ENCODE data around the gene TRIAP1.
"Not testable (repeated sequence)": the region's sequence is repeated elsewhere in the genome, so short reads cannot be mapped to it uniquely, and the experiment has no call there.

The TRIAP1 gene

DNA sequence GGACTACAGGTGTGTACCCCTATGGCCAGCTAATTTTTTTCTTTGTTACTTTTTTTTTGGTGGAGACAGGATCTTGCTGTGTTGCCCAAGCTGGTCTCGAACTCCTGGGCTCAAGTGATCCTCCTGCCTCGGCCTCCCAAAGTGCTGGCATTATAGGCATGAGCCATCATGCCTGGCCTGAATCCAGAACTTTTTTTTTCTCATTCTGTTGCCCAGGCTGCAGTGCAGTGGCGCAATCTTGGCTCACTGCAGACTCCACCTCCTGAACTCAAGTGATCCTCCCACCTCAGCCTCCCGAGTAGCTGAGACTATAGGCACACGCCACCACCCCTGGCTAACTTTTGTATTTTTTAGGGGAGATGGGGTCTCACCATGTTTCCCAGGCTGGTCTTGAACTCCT, 6.3 kb upstream of the TRIAP1 start:
- not testable (repeated sequence) for H3K4me1 ChIP-seq (ENCODE audit: control insufficient read depth, insufficient read depth, low read length); H3K9me3 ChIP-seq (ENCODE audit: control insufficient read depth, insufficient read depth, low read length); H3K27me3 ChIP-seq (ENCODE audit: control insufficient read depth, insufficient read depth, low read length); H3K4me3 ChIP-seq (ENCODE audit: low read depth, low read length); H3K9ac ChIP-seq (ENCODE audit: low read depth, low read length); H3K27ac ChIP-seq (ENCODE audit: low read depth, low read length)
- peaks cover 72% of the 10 kb centered on the region for H3K36me3 ChIP-seq (ENCODE audit: control insufficient read depth, insufficient read depth, low read length)

GRCh38 chr12:120447992-120448391, 1.8 kb upstream of the TRIAP1 start:
- peak overlapping the region; percentile 99; the same call in 1 of the 2 replicates for H3K4me3 ChIP-seq (ENCODE audit: low read depth, low read length)

DNA sequence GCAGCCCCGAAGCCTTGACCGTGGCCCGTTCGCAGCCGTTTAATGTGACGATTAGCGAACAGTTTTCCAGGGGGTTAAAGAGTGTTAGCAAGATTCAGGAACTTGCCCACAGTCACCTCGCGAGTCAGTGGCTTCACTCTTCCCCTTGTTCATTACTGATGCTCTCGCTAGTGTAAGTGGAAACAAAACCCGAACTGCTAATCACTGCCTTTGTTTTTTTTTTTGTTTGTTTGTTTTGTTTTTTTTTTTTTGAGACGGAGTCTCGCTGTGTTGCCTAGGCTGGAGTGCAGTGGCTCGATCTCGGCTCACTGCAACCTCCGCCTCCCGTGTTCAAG, 627 bp upstream of the TRIAP1 start:
- not testable (repeated sequence) for H3K27me3 ChIP-seq (ENCODE audit: control insufficient read depth, insufficient read depth, low read length); H3K9me3 ChIP-seq (ENCODE audit: control insufficient read depth, insufficient read depth, low read length); H3K4me1 ChIP-seq (ENCODE audit: control insufficient read depth, insufficient read depth, low read length)
- Histone ChIP-seq H3K9ac (ENCODE audit: low read depth, low read length) (peak overlapping the region; percentile 95), H3K4me3 (ENCODE audit: low read depth, low read length) (peak overlapping the region; percentile 99), H3K27ac (ENCODE audit: low read depth, low read length) (peak overlapping the region; percentile 87), H3K36me3 (ENCODE audit: control insufficient read depth, insufficient read depth, low read length) (peaks cover 53% of the 10 kb centered on the region)

More at GRCh38 chr12:120447992-120448391, 1.8 kb upstream of the TRIAP1 start:
- Histone ChIP-seq H3K27ac (ENCODE audit: low read depth, low read length) (no peak overlapping the region), H3K36me3 (ENCODE audit: control insufficient read depth, insufficient read depth, low read length) (peaks cover 57% of the 10 kb centered on the region), H3K4me1 (ENCODE audit: control insufficient read depth, insufficient read depth, low read length) (0 out of 2 replicates have a peak, but pooled peaks cover 3% of the 10 kb centered on the region), H3K27me3 (ENCODE audit: control insufficient read depth, insufficient read depth, low read length) (no peaks in the 10 kb centered on the region), H3K9me3 (ENCODE audit: control insufficient read depth, insufficient read depth, low read length) (no peaks in the 10 kb centered on the region), H3K9ac (ENCODE audit: low read depth, low read length) (no peak overlapping the region)

- H3K4me3 ChIP-seq (ENCODE audit: low read depth, low read length), result peak overlapping the region; percentile 99
Measured at GRCh38 chr12:120444676-120445075, 1.5 kb downstream of the TRIAP1 start.

GRCh38 chr12:120439646-120440247, 6.4 kb downstream of the TRIAP1 start:
- Histone ChIP-seq H3K27me3 (ENCODE audit: control insufficient read depth, insufficient read depth, low read length) (no peaks in the 10 kb centered on the region), H3K9me3 (ENCODE audit: control insufficient read depth, insufficient read depth, low read length) (no peaks in the 10 kb centered on the region), H3K36me3 (ENCODE audit: control insufficient read depth, insufficient read depth, low read length) (peaks cover 41% of the 10 kb centered on the region), H3K9ac (ENCODE audit: low read depth, low read length) (no peak overlapping the region), H3K4me1 (ENCODE audit: control insufficient read depth, insufficient read depth, low read length) (0 out of 2 replicates have a peak, but pooled peaks cover 3% of the 10 kb centered on the region), H3K4me3 (ENCODE audit: low read depth, low read length) (no peak overlapping the region), H3K27ac (ENCODE audit: low read depth, low read length) (no peak overlapping the region)

More at GRCh38 chr12:120444676-120445075, 1.5 kb downstream of the TRIAP1 start:
- Histone ChIP-seq H3K27ac (ENCODE audit: low read depth, low read length) (peak overlapping the region; percentile 18), H3K9ac (ENCODE audit: low read depth, low read length) (no peak overlapping the region), H3K27me3 (ENCODE audit: control insufficient read depth, insufficient read depth, low read length) (no peaks in the 10 kb centered on the region), H3K9me3 (ENCODE audit: control insufficient read depth, insufficient read depth, low read length) (no peaks in the 10 kb centered on the region), H3K36me3 (ENCODE audit: control insufficient read depth, insufficient read depth, low read length) (peaks cover 58% of the 10 kb centered on the region), H3K4me1 (ENCODE audit: control insufficient read depth, insufficient read depth, low read length) (0 out of 2 replicates have a peak, but pooled peaks cover 3% of the 10 kb centered on the region)

- Histone ChIP-seq H3K9ac (ENCODE audit: low read depth, low read length) (peak overlapping the region; percentile 67; the same call in 1 of the 2 replicates), H3K4me3 (ENCODE audit: low read depth, low read length) (peak overlapping the region; percentile 96), H3K4me1 (ENCODE audit: control insufficient read depth, insufficient read depth, low read length) (0 out of 2 replicates have a peak, but pooled peaks cover 3% of the 10 kb centered on the region), H3K9me3 (ENCODE audit: control insufficient read depth, insufficient read depth, low read length) (no peaks in the 10 kb centered on the region), H3K36me3 (ENCODE audit: control insufficient read depth, insufficient read depth, low read length) (peaks cover 30% of the 10 kb centered on the region), H3K27ac (ENCODE audit: low read depth, low read length) (peak overlapping the region; percentile 86), H3K27me3 (ENCODE audit: control insufficient read depth, insufficient read depth, low read length) (no peaks in the 10 kb centered on the region)
Measured at GRCh38 chr12:120438495-120439198, 7.5 kb downstream of the TRIAP1 start.

GRCh38 chr12:120437735-120438494, 8.3 kb downstream of the TRIAP1 start, which contains the start of gene COX6A1:
COX6A1 (plus strand) TSS chr12:120438113; CDS start chr12:120438127, 14 bp downstream.
- Histone ChIP-seq H3K27ac (ENCODE audit: low read depth, low read length) (peak within 1 kb of the TSS; percentile 86), H3K27me3 (ENCODE audit: control insufficient read depth, insufficient read depth, low read length) (no peaks in the 10 kb centered on the region), H3K9ac (ENCODE audit: low read depth, low read length) (peak within 1 kb of the TSS; percentile 67; the same call in 1 of the 2 replicates)

DNA sequence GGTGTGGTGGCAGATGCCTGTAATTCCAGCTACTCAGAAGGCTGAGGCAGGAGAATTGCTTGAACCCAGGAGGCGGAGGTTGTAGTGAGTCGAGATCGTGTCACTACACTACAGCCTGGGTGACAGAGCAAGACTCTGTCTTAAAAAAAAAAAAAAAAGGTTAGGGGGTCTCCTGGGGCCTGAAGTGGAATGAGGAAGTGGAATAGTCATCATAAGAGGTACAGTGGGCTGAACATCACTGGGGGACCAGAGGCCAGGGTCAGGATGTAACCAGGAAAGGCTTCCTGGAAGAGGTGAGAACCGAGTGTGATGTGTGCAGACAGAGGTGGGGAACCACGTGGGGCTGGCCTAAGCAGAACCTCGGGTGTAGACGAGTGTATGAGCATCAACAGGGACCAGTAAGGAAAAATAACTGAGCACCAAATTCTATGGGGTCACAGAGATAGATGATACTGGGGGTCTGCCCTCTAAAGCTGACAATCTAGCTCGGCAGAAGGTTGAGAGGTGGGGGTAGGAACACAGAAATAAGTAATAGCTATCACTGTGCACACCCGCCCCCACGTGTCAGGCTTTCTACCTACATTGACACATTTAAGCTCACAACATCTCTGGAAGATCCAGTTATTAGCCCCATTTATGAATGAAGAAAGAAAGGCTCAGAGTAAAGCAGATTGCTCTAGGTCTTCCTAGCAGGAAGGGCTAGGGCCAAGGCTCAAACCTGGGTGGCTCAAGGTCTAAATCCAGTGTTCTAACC, 13.2 kb downstream of the TRIAP1 start:
- no peak overlapping the region for H3K9ac ChIP-seq (ENCODE audit: low read depth, low read length)
- H3K27me3 ChIP-seq (ENCODE audit: control insufficient read depth, insufficient read depth, low read length), result no peaks in the 10 kb centered on the region
- no peaks in the 10 kb centered on the region for H3K36me3 ChIP-seq (ENCODE audit: control insufficient read depth, insufficient read depth, low read length)
- no peaks in the 10 kb centered on the region for H3K4me1 ChIP-seq (ENCODE audit: control insufficient read depth, insufficient read depth, low read length)
- H3K27ac ChIP-seq (ENCODE audit: low read depth, low read length), result no peak overlapping the region
- no peak overlapping the region for H3K4me3 ChIP-seq (ENCODE audit: low read depth, low read length)
- H3K9me3 ChIP-seq (ENCODE audit: control insufficient read depth, insufficient read depth, low read length), result no peaks in the 10 kb centered on the region

More at GRCh38 chr12:120437735-120438494, 8.3 kb downstream of the TRIAP1 start, which contains the start of gene COX6A1:
- Histone ChIP-seq H3K4me3 (ENCODE audit: low read depth, low read length) (peak within 1 kb of the TSS; percentile 96), H3K9me3 (ENCODE audit: control insufficient read depth, insufficient read depth, low read length) (no peaks in the 10 kb centered on the region), H3K4me1 (ENCODE audit: control insufficient read depth, insufficient read depth, low read length) (0 out of 2 replicates have a peak, but pooled peaks cover 3% of the 10 kb centered on the region), H3K36me3 (ENCODE audit: control insufficient read depth, insufficient read depth, low read length) (peaks cover 23% of the 10 kb centered on the region)

DNA sequence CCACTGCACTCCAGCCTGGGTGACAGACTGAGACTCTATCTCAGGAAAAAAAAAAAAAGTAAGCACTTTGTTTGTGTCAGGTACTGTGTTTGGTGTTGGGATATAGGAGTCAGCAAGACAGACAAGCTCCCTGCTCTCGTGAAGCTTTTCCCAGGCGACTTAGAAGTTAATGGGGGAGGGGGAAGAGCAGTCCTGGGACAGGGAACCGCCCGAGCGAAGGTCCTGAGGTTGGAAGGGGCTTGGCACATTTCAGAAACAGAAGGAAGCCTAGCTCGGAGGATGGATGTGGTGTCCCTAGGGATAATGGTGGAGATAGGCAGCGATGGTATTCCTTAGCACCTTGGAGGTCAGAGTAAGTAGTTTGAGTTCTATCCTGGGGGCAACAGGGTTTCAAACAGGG, 16.8 kb downstream of the TRIAP1 start:
- H3K4me1 ChIP-seq (ENCODE audit: control insufficient read depth, insufficient read depth, low read length), result no peaks in the 10 kb centered on the region
- no peaks in the 10 kb centered on the region for H3K9me3 ChIP-seq (ENCODE audit: control insufficient read depth, insufficient read depth, low read length)
- H3K36me3 ChIP-seq (ENCODE audit: control insufficient read depth, insufficient read depth, low read length), result no peaks in the 10 kb centered on the region
- no peaks in the 10 kb centered on the region for H3K27me3 ChIP-seq (ENCODE audit: control insufficient read depth, insufficient read depth, low read length)
- H3K9ac ChIP-seq (ENCODE audit: low read depth, low read length), result no peak overlapping the region
- no peak overlapping the region for H3K27ac ChIP-seq (ENCODE audit: low read depth, low read length)
- H3K4me3 ChIP-seq (ENCODE audit: low read depth, low read length), result no peak overlapping the region

DNA sequence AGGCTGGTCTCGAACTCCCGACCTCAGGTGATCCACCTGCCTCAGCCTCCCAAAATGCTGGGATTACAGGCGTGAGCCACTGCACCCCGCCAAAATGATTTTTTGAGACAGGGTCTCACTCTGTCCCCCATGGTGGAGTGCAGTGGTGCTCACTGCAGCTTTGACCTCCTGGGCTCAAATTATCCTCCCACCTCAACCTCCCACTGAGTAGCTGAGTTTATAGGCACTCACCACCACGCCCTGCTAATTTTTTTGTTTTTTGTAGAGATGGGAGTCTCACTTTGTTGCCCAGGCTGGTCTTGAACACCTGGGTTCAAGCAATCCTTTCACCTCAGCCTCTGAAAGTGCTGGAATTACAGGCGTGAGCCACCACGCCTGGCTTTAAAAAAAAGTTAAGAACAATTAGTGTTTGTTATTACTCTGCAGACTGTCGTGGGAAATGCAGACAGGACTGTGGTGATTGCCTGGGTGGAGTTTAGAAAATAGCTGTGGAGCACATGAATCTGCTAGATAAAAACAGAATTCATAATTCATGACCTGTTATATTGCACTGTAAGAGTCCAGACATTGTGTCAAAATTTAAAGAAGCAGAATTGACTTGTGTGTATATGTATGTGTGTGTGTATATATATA, 17.5 kb downstream of the TRIAP1 start:
- H3K27ac ChIP-seq (ENCODE audit: low read depth, low read length), result no peak overlapping the region
- H3K36me3 ChIP-seq (ENCODE audit: control insufficient read depth, insufficient read depth, low read length), result no peaks in the 10 kb centered on the region
- H3K9ac ChIP-seq (ENCODE audit: low read depth, low read length), result no peak overlapping the region
- H3K4me1 ChIP-seq (ENCODE audit: control insufficient read depth, insufficient read depth, low read length), result no peaks in the 10 kb centered on the region
- no peaks in the 10 kb centered on the region for H3K27me3 ChIP-seq (ENCODE audit: control insufficient read depth, insufficient read depth, low read length)
- H3K4me3 ChIP-seq (ENCODE audit: low read depth, low read length), result no peak overlapping the region
- no peaks in the 10 kb centered on the region for H3K9me3 ChIP-seq (ENCODE audit: control insufficient read depth, insufficient read depth, low read length)
